T follicular helper cell (primary cell): ENCODE results near the gene SH3BP1.
"Not testable (repeated sequence)": the region's sequence is repeated elsewhere in the genome, so short reads cannot be mapped to it uniquely, and the experiment has no call there.

Experiments used
- DNase-seq: peaks from one replicate; pipeline ENCODE4 v3.0.0-alpha.2; 2020; ENCODE audit warnings: low read depth

The SH3BP1 gene

DNA sequence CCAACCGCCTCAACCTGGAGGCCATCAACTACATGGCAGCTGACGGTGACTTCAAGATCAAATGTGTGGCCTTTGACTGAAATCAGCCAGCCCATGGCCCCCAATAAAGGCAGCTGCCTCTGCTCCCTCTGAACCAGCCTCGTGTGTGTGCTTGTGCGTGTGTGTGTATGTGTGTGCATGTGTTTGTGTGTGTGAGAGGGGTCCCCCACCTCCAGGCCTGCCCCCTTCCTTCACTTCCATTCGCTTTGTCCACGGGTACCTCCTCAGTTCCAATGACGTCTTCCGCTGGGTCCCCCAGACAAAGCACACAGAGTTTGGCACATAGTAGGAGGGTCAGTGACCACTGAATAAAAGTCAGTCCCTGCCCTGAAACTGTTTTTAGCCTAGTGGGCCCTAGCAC is 40.2 kb downstream of the SH3BP1 start:
- no peak for DNase-seq

DNA sequence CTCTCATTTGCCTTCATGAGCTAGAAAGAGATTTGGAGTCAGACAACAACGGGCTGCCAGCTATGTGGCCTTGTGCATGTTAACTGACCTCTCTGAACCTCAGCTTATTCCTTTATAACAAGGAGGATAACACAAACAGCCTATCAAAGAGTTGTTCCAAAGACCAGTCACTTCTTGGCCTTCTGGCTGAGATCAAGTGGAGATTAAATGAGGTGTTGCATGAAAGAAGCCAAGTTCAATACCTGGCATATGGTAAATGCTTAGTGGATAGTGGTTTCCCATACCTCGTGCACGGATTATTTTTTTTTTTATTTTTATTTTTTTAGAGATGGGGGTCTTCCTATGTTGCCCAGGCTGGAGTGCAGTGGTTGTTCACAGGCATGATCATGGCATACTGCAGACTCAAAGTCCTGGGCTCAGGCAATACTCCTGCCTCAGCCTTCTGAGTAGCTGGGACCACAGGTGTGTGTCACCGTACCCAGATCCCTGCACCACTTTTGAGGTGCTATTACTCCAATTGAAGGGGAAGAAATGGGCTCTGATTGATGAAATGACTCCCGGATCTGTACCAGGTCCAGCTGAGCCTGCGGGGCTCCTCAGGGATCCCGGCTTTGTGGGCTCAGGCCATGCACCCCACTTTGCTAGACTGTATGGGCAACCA is 40.9 kb downstream of the SH3BP1 start:
- DNase-seq: no peak

DNA sequence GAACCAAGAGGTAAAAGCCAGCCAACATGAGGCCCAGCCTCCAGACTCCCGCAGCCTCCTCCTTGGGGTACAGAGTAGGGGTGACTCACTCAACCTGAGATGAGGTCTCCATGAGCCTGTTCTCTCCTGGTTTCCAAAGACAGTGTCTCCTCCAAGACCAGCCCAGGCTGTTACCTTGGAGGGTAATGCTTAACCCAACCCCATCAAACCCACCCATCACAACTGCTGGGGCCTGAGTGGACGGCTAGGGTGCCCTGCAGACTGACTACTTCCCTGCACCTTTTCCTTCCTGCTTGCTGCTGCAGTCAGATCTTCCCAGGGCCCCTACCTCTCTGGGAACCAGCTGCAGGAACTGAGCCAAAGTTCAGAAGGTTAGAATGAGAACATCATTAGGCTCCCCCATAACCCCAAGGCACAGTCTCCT is 41.5 kb downstream of the SH3BP1 start:
- no peak for DNase-seq

DNA sequence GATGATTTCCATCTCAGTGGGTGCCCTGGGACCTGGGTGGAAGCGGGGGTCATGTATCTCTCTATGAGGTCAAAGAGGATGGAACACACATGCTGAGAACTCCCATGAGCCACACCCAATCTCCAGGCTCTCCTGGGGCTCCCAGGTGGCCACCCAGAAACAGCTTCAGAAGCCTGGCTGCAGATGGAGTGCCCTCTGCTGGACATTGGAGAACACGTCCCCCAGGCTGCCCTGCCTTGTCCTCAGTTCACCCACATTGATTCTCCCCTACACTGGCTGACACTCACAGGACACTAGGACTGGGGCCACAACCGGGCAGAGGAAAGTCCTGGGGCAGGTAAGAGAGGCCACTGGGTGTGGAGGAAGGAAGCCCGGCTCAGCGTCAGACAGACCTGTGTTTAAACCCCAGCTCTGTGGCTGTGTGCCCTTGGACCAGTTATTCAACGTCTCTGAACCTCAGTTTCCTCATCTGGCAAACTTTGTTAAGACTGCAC is 42.1 kb downstream of the SH3BP1 start:
- peak; percentile 59 for DNase-seq

DNA sequence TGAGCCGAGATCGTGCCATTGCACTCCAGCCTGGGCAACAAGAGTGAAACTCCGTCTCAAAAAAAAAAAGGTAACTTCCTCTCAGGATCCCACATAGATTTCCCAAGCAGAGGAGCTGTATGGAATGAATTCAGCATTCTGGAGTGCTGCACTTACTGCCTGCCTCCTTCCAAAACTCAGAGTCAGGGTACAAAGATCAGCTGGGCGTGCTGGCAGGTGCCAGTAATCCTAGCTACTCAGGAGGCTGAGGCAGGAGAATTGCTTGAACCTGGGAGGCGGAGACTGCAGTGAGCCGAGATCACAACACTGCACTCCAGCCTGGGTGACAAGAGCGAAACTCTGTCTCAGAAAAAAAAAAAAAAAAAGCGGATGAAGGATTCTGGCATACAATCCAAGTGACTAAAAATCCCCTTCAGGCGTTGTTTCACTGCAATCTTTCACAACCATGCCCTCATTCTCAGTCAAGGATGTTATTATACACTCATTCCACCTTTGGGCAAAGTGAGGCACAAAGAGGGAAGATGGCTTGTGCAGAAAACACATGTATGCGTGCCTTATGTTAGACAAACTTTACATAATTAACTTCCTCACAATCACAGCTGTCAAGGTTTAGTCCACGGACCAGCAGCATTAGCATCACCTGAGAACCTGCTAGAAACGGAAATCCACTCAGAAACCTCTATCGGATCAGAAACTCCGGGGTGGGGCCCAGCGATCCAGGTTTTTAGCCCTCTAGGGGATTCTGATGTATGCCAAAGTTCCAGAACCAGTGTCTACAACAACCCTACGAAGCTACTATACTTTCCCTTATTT is 45.5 kb downstream of the SH3BP1 start:
- DNase-seq: no peak

DNA sequence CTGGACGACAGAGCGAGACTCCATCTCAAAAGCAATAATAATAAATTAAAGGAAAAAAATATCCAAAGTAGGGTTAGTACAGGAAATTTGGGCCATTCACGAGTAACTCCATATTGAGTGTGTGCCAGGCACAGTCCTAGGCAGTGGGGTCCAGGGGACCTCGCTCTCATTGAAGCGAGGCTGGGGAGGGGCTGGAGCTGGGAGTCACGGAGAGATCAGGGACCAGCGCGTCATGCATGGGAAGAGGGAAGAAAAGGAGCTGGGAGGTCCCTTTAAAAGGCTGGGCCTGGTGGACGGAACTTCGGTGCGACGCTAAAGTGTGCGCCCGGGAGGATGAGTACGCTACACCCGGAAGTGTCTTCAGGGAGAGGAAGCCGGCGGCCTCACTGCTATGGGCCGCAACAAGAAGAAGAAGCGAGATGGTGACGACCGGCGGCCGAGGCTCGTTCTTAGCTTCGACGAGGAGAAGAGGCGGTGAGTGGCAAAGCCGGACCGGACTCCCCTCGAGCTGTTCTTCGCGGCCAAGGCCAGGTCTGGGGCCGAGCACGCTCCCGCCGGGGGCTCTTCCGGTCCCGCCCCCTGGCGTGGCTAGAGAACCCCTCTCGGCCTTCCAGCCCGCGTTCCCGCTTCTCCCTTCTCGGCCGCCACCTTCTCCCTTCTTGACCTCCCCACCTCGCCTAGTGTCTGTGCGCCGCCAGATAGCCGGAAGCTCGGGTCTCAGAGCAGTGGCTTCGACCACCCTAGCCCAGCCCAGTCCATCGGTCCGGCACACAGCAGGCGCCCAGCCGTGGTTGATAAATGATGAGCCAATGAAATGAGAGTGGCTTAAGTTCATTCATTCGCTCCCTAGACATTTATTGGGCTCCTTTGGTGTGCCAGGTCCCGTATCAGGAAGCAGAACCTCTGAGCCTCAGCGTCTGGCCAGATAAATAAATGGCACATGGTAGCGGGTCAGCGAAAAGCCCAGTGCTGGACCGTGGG is 46.8 kb downstream of the SH3BP1 start, which contains the start of gene NOL12:
TSS of gene NOL12 (plus strand) at position 342 of the 981 bp plus-strand sequence. CDS start at position 392, 50 bp downstream.
- peak; percentile 60 for DNase-seq

DNA sequence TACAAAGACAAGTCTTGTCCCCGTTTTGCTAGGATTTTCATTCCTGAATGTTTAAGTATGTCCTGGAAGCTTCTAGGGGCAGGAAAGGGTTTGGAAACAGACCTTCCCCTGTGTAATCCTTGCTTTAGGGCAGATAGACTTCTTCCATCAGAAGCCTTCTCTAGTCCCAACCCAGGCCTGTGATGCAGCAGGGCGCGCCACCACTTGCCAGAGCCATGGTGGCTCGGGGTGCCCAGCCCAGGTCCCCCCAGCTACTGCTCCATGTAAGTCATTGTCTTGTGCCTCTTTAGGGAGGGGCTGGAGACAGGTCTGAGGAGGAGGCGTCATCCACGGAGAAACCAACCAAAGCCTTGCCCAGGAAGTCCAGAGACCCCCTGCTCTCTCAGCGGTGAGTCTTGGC is 50.9 kb downstream of the SH3BP1 start:
- DNase-seq: no peak

DNA sequence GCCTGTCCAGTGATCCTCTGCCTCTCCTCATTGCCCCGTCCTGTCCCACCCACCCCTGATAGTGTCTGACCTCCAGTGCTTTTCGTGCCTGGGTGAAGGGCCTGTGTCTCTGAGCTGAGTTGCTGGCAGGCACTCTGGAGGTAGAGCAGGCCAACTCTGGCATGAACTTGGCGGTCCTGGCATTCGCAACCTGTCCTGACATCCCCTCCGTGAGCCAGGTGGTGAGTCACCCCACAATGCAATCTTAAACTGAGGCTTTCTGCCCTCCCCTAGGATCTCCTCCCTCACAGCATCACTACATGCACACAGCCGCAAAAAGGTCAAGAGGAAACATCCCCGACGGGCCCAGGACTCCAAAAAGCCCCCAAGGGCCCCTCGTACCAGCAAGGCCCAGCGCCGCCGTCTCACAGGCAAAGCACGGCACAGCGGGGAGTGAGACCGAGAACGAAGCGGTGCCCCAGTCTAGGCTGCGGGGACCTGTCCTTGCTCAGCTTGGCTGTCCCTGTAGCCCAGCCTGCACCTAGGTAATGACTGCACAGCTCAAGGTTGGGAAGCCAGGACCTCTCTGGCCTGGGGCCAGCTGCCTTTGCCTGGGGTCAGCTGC is 51.5 kb downstream of the SH3BP1 start:
- no peak for DNase-seq

DNA sequence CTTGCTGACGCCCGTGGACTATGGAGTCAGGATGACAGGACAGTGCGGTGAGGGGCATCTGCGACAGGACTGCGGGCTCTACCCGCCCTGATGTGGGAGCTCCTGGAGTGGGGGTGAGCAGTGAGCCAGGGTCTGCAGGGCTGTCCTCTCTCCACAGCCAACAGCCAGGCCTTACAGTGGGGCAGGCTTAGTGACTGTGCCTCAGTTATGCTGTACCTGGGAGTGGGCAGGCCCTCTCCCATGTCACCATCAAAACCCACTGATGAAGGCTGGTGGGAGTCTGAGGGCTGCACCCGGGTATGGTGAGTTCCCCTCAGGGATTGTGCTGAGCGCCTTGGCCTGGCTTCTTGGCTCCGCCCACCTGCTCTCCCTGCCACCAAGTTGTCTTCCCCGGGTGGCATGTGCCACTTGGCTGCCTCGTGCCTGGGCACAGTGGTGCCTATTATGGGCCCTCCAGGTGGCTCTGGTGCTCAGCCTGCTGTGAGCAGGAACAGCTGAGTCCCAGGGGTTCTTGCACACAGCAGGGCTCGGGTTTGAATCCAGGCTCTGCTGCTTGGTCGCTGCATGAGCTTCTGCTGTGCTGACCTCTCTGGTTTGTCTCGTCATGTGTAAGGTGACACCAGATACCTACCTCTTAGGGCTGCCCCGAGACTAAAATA is 53.3 kb downstream of the SH3BP1 start:
- no peak for DNase-seq

DNA sequence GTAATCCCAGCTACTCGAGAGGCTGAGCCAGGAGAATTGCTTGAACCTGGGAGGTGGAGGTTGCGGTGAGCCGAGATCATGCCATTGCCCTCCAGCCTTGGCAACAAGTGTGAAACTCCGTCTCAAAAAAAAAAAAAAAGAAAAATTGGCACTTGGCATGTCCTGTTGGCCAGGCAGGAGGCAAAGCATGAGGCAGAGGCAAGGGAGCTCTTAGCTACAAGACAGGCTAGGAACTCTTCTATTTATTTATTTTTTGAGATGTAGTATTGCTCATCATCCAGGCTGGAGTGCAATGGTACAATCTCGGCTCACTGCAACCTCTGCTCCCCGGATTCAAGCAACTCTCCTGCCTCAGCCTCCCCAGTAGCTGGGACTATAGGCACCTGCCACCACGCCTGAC is 54.7 kb downstream of the SH3BP1 start:
- DNase-seq: not testable (repeated sequence)

DNA sequence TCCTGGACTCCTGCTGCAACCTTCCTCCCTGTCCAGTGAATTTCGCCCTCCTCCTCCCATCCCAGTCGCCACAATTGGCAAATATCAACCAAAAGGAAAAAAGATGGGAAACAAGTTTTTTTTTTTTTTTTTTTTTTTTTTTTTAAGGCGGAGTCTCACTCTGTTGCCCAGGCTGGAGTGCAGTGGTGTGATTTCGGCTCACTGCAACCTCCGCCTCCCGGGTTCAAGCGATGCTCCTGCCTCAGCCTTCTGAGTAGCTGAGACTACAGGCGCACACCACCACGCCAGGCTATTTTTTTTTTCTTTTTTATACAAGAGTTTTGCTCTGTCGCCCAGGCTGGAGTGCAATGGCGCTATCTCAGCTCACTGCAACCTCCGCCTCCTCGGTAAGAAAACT is 56.8 kb downstream of the SH3BP1 start:
- not testable (repeated sequence) for DNase-seq

DNA sequence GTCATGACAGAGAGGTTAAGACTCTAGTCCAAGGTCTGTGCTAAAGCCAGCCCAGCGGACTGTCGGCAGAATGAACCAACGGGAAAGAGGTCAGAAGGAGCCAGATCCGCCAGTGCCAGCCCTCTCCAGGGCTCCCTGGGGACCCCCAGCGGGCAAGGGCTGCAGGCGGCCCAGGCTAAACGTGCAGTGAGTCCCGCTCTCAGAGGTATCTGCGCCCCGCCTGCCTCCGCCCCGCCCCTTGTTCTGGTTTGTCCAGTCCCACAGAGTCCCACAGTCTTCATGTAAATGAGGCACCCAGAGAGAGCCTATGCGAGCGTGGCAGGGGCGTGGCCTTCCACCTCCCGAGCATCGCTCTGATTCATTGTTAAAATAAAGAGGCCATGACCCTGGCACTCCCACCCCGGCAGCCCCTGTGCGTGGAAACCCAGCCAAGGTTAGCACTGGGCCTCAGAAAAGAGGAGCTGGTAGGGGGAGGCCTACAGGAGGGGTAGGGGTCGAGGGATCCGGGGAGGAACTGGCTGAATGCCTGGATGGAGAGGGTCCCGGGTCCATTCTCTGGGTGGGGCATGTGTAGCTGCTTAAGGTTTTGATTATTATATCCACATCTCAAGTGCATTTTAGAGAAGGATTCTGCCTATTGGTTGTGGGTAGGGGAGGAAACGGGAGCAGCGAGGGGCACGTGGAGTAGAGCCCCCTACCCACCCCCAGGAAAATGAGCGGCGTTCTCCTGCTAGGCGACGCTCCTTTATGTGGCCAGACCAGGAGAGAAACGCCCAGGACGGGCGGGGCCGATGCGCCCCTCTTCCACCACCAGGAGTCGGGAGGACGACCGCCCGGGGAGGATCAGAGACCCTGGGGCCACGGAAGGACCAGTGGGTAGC is 57.4 kb downstream of the SH3BP1 start, which contains the start of gene TRIOBP:
TSS of gene TRIOBP (plus strand) at position 392 of the 881 bp plus-strand sequence. CDS start 4,318 bp downstream, outside the sequence.
- peak; percentile 77 for DNase-seq

DNA sequence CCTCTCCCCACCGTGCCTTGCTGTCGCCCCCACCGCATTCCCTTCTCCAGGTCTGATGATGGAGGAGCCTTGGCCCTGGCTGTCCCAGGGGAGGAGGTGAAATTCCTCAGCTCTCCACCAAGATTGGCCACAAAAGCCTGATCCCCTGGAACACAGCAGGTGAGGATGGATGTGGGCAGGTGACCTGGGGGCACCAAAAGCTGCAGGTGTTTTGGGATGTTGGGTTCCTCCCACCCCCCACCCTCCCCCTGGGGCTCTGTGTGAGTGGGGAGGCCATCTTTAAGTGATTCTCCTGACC is 58.0 kb downstream of the SH3BP1 start:
- no peak for DNase-seq

DNA sequence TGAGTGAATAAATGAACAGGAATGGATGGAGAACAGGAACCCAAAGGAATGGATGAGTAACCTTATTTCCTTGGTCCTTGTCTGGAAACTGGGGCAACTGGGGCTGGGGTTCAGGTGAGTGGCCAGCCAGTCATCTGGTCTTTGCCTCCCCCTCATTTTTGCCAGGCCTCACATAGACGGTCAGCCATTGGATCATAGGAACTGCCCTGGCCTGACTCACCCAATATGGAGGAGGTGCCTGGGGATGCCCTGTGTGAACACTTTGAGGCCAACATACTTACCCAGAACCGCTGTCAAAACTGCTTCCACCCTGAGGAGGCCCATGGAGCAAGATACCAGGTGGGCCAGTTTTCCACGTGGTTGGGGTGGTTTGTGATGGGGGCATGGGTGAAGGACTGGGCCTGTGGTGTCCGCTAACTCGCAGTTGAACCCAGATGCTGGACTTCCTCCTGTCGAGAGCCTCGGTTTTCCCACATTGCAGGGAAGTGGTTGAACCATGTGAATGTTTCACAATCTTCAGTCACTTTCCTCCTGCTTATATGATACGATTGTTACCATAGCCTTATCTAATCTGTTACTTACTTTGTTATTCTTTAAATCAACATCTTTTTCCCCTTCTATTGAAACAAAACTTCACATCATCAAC is 61.8 kb downstream of the SH3BP1 start:
- no peak for DNase-seq

DNA sequence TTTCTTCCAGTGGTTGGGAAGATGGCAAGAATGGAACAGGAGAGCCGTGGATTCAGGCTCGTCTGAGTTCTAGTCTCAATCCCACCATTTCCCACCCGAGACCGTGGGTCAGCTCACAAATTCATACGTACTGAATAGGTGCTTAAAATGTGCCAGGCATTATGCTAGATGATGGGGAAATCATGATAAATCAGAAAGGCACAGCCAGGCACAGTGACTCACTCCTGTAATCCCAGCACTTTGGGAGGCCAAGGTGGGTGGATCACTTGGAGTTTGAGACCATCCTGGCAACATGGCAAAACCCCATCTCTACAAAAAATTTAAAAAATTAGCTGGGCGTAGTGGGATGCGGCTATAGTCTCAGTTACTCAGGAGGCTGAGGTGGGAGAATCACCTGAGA is 64.4 kb downstream of the SH3BP1 start:
- no peak for DNase-seq

DNA sequence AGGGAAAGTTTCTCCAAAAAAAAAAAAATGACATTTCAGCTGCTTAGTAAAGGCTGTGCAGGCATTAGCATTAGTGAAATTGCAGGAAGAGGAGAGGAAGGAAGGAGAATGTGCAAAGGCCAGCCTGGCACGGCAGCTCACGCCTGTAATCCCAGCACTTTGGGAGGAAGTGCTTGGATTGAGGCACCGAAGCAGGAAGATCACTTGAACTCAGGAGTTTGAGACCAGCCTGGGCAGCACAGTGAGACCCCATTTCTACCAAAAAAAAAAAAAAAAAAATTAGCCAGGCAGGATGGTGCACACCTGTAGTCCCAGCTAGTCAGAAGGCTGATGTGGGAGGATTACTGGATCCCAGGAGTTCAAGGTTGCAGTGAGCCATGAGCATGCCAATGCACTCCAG is 65.2 kb downstream of the SH3BP1 start:
- DNase-seq: no peak

DNA sequence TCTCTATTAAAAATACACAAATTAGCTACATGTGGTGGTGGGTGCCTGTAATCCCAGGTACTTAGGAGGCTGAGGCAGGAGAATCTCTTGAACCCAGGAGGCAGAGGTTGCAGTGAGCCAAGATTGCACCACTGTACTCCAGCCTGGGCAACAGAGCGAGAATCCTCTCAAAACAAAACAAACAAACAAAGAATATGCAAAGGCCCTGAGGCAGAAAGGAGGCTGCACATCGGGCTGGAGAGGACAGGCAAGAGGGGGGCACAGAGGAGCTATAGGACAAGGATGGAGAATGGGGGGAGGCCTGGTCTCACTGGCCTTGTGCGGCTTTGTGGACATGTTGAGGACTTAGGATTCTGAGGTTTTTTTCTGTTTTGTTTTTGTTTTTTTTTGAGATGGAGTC is 65.7 kb downstream of the SH3BP1 start:
- no peak for DNase-seq
